Fibroblast of lung (primary cell): ENCODE measurements around the gene TMPRSS13.

Experiments
- EZH2 ChIP-seq: IDR thresholded peaks from 2 replicates; pipeline ENCODE4 v1.5.1; 2012; ENCODE audit warnings: low read length, control low read depth, mild to moderate bottlenecking; ENCODE audit errors: missing control alignments
- TF ChIP-seq, protein P1 (sequence below), 2 donors: IDR thresholded peaks in 1 of 2; conservative IDR thresholded peaks in 1 of 2; 1 replicate in 1 of 2; 2 replicates in 1 of 2; pipeline ENCODE4 v1.5.1; 2011 to 2012; ENCODE audit warnings: low read length in 2 of 2, control low read depth in 1 of 2, inconsistent platforms in 1 of 2, low read depth in 1 of 2, mild to moderate bottlenecking in 1 of 2

DNA sequence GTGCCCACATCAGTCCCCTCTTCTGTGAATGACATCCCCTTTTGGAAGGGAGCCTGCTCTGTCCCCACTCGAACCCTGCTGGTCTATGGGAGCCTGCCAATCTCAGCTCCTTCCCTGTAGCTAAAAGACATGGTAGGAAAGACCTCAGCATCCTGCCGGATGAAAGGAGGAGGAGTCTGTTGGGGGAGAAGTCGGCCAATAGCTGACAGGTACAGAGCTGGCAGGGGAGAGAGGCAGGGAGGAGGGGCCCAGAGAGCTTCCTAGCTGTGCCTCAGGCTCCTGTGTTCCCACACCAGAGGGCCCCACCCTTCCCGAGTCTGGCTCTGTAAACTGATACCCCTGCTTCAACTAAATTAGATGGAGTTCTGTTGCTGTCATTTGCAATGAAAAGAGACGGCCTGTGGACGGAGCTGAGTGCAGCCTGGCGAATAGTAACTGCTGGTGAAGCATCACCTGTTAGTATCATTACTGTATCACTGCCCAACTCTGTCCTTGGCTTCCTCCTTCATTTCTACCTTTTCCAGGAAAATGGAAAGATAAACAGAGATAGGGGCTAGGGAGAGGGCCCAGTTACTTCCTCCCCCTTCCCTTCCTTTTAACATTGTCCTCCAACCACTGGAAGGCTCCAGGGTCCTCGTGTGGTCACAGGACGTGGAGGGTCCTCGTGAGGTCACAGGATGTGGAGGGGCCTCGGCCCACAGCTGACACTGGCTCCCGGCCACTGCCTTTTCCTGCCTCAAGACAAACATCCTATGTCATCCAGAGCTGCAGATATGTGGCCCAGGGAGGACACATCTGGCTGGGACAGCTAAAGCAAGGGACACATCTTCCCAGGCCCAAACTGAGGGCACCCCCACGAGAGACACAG, 67.8 kb downstream of the TMPRSS13 start:
- TF ChIP-seq, protein P1, sequence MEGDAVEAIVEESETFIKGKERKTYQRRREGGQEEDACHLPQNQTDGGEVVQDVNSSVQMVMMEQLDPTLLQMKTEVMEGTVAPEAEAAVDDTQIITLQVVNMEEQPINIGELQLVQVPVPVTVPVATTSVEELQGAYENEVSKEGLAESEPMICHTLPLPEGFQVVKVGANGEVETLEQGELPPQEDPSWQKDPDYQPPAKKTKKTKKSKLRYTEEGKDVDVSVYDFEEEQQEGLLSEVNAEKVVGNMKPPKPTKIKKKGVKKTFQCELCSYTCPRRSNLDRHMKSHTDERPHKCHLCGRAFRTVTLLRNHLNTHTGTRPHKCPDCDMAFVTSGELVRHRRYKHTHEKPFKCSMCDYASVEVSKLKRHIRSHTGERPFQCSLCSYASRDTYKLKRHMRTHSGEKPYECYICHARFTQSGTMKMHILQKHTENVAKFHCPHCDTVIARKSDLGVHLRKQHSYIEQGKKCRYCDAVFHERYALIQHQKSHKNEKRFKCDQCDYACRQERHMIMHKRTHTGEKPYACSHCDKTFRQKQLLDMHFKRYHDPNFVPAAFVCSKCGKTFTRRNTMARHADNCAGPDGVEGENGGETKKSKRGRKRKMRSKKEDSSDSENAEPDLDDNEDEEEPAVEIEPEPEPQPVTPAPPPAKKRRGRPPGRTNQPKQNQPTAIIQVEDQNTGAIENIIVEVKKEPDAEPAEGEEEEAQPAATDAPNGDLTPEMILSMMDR (conservative IDR thresholded peaks at IDR 0.05 in 1 of 2, IDR thresholded peaks at IDR 0.05 in 1 of 2; ENCODE audit: low read depth in 1 of 2, low read length in 2 of 2), result no peak
- TF ChIP-seq EZH2, result no peak
